AG10803 (cell line): ENCODE results near the gene KDR.

Experiments used
- DNase-seq: peaks from one replicate; pipeline ENCODE4 v3.0.0; 2010; ENCODE audit warnings: low read depth
- H3K4me3 ChIP-seq: 2 replicates; pipeline ENCODE4 v1.5.1; 2011; ENCODE audit warnings: mild to moderate bottlenecking, low read length, control low read depth
- TF ChIP-seq, protein P1 (sequence below): conservative IDR thresholded peaks from 2 replicates; pipeline ENCODE4 v1.5.1; 2011; ENCODE audit warnings: mild to moderate bottlenecking, low read length, control low read depth, inconsistent platforms

Gene KDR

DNA sequence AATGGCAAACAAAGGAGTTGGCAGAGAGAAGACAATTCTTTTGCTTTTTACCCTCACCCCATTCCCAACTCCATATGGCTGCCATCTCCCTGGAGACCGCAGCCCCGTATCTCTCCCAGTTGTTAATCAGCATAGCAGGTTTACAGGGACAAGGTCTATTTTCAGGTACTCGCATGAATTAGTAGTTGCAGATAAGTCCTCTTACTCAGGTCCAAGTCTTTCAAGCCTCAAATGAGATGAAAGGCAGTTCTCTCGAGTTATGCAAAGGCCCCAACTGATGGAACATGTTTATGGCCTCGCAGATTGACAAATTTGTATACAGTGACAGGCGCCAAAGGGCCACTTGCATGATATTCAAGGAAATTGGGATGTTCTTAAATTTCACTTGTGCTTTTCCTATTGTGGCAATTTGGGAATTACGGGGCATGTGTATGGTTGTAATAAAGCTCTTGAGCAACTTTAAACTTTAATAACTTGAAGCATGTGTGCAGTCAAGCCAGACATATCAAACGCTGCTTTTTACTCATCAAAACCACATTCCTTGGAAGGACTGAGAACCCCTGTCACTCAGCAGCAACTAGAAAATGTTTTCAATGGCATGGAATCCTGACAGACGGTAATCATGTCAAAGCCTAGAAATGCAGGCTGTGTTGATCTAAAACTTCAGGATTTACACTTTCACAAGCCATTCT lies 45.1 kb downstream of the KDR start:
- TF ChIP-seq, protein P1, sequence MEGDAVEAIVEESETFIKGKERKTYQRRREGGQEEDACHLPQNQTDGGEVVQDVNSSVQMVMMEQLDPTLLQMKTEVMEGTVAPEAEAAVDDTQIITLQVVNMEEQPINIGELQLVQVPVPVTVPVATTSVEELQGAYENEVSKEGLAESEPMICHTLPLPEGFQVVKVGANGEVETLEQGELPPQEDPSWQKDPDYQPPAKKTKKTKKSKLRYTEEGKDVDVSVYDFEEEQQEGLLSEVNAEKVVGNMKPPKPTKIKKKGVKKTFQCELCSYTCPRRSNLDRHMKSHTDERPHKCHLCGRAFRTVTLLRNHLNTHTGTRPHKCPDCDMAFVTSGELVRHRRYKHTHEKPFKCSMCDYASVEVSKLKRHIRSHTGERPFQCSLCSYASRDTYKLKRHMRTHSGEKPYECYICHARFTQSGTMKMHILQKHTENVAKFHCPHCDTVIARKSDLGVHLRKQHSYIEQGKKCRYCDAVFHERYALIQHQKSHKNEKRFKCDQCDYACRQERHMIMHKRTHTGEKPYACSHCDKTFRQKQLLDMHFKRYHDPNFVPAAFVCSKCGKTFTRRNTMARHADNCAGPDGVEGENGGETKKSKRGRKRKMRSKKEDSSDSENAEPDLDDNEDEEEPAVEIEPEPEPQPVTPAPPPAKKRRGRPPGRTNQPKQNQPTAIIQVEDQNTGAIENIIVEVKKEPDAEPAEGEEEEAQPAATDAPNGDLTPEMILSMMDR = no peak
- peak; percentile 73 for DNase-seq

DNA sequence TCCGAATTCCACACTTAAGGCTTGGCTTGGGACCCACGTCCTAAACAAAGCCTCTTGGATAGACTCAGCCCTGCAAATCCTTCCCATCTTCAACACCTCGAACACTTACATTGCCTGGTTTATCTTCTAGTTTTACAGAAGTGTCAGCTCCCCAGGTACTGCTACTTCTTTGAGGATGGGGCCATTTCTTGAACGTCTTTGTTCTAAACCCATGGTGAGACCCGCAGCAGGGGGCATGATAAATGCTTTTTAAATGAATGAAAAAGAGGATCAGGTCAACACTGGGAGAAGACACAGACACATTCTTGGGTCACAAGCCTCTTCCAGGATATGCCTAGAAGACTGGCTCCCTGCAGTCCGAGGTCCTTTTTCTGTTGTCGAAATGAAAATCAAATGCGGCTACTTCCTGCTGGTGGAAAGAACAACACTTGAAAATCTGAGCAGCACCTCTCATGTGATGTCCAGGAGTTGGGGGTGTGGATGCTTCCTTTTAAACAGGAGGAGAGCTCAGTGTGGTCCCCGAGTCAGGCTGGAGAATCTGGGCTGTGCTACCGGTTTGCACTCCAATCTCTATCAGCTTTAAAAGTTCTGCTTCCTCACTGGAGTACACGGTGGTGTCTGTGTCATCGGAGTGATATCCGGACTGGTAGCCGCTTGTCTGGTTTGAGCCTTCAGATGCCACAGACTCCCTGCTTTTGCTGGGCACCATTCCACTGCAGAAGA lies 45.8 kb downstream of the KDR start:
- H3K4me3 ChIP-seq = peak overlapping the region; percentile 44
- TF ChIP-seq, protein P1 = no peak

More for the DNA sequence above, 45.1 kb downstream of the KDR start:
- peak overlapping the region; percentile 44 for H3K4me3 ChIP-seq

DNA sequence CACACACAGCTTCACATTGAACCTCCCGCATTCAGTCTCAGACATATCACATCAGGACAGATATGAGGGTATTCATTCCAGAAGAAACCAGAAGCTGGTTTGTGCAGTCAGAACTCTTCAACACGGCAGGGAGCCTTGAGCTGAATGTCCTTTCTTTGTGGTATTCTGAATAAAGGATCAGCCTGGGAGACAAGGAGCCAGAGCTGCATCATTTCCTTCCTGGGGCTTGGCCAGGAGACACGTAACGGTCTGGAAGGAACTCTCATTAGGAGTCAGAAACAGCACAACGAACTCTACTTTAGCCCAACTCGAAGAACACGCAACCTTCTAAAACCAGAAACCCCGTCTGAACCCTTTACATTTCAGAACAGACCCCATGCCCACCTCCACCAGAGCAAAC lies 46.4 kb downstream of the KDR start:
- DNase-seq = peak; percentile 81
- H3K4me3 ChIP-seq = peak overlapping the region; percentile 44
- TF ChIP-seq, protein P1 = no peak

More for the DNA sequence above, 45.8 kb downstream of the KDR start:
- DNase-seq = peak; percentile 44

DNA sequence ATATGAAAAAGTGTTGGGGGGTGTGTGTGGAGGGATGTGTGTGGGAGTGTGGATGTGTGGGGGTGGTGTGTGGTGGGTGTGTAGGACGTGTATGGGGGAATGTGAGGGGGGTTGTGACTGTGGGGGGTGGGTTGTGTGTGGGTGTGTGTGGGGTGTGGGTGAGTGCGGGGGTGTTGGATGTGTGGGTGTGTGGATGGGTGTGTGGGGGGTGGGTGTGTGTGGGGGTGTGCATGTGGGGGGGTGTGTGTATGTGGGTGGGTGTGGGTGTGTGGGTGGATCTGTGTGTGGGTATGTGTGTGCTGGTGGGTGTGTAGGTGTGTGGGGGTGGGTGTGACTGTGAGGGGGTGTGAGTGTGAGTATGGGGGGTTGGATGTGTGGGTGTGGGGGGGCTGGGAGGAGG lies 47.8 kb downstream of the KDR start:
- TF ChIP-seq, protein P1 = no peak
- no peak for DNase-seq
- H3K4me3 ChIP-seq = no peak overlapping the region

DNA sequence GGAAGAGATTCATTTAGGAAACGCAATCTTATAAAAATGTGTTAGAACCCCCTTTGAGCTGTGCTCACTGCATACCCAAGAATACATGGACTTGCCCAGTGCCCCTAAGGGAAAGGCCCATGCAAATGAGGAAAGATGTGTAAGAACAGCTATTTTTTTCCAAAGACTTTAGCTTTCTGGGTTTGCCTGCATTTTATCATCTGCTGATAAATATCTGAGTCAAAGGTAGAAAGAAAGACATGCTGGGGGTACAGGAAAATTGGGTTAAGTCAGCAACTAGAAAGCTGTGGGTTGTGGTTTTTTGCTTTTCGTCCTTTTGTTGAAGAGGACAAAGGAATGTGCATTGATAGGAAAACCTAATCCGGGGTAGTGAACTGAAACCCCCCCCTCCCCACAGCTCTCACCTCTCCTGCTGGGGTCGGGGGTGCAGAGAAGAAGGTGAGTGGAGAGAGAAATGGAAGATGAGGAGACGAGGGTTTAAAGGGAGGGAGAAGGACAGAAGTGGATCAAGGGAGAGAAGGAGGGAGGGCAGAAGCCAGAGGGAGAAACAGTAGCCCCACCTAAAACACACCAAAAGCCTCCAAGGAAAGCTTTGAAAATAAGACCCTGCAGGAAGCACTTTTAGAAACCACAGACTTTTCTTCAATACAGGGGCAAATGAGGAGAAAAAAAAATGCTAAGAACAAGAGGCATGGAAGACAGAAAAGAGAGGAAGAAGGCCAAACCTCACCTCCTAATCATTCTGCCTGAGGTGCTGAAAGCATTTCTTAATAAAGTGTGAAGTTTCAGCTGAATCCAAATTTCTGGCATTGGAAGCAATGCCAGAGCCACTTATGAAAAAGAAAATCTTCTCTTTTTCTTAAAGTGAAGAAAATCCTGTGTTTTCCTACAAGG lies 49.3 kb downstream of the KDR start:
- TF ChIP-seq, protein P1 = no peak
- DNase-seq = no peak
- H3K4me3 ChIP-seq = no peak overlapping the region

DNA sequence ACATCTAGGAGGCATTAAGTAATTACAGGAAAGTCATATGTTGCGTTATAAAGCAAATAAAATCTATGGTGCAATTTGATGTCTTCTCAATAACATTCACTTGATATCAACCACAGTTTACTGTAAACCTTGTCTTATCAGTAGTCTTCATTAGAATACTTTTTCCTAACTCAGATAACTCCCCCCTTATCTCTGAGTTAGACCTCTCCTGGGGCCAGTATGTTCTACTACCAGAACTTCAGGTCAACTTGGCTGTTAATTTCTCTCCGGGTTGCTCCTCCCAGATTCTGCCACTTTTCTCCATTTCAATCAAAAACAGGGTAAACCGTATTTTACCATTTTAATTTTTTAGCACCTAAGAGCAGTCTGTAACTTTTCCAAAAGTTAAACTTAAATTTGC lies 50.0 kb downstream of the KDR start:
- no peak overlapping the region for H3K4me3 ChIP-seq
- no peak for DNase-seq
- TF ChIP-seq, protein P1 = no peak
